Activated CD4-positive, alpha-beta T cell treated with anti-CD3 and anti-CD28 coated beads, Interleukin-2, amount 50 U/mL, for 16 hours (primary cell): Measurements from ENCODE around the gene NSL1.
"Not testable (repeated sequence)": the region's sequence is repeated elsewhere in the genome, so short reads cannot be mapped to it uniquely, and the experiment has no call there.

ENCODE experiments used
- DNase-seq: peaks from one replicate; pipeline ENCODE4 v3.0.0-alpha.2; 2020

NSL1 gene

DNA sequence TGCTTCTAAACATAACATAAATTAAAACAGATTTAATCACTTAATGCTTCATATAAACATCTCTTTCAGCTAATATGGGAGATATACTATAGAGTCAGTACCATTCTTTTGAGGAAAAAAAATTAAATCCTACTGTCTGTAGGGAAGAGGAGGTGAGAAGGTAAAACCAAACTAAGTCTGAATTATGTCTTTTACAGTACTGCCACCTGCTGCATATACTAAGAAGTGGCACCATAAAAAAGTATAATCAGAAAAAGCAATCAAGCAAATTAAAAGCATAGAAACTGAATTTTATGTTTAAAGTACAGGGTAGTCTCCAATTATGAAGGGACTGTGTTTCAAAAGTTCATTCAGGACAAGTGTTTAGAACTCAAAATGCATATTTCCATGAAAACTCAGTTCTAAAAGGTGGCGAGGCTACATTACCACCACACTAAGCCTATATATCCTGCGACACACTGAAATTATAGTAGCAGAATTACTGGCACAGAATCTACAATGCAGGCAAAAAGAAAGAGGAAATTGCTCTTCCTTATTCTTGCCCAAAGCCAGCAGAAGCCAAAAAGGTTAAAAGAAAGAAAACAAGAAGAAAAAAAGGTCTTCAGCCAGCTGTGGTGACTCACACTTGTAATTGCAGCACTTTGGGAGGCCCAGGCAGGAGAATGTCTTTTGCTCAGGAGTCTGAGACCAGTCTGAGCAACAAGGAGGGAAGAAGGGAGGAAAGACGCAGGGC, 9.0 kb downstream of the NSL1 start:
- DNase-seq = no peak

DNA sequence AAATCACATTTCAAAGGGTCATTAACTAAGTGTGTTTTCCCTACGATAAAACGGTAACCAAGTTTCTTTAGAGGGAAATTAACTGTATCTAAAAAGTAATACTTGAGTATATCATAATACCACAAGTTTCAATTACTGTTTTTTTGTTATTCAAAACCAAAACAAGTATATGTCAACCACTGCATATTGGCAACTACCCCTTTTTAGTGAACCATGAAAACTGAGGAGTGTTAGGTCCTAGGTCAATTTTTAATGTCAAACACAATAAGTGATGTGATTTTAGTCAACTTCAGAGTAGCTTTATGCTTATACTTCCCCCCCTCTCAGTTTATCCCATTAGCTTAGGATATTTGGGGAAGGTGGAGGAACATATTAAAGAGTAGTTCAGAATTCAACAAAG, 10.4 kb downstream of the NSL1 start:
- no peak for DNase-seq

DNA sequence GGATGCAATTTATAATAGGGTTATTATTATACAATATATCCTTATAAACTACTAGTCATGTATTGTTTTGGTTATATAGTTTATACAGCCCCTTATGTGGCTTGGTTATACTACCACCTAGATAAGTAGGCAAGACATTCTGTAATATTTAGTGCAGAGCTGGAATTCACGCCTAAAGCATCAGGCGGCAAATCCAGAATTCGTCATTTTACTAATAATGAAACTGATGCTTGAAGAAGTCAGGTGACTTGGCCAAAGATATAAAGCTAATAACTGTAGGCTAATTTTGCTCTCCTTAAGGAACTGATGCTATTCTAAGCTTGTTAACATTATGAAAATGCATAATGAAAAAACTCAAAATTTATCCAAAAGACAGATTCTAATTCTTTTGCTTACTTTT, 10.8 kb downstream of the NSL1 start:
- no peak for DNase-seq

DNA sequence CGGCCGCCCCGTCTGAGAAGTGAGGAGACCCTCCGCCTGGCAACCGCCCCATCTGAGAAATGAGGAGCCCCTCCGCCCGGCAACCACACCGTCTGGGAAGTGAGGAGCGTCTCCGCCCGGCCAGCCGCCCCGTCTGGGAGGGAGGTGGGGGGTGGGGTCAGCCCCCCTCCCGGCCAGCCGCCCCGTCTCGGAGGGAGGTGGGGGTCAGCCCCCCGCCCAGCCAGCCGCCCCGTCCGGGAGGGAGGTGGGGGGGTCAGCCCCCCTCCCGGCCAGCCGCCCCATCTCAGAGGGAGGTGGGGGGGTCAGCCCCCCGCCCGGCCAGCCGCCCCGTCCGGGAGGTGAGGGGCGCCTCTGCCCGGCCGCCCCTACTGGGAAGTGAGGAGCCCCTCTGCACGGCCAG, 12.5 kb downstream of the NSL1 start:
- DNase-seq = not testable (repeated sequence)

DNA sequence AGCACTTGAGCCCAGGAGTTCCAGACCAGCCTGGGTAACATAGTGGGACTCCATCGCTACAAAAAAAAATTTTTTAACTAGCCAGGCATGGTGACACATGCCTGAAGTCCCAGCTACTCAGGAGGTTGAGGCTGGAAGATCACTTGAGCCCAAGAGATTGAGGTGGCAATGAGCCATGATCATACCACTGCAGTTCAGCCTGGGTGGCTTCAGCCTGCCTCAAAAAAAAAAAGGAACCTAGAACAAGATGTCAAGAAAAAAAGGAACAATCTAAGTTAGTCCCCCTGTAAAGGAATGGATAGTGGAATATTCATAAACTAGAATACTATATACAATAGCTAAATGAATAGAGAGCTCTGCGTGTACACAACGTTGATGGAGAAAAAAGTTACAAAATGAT, 14.4 kb downstream of the NSL1 start:
- DNase-seq = no peak

DNA sequence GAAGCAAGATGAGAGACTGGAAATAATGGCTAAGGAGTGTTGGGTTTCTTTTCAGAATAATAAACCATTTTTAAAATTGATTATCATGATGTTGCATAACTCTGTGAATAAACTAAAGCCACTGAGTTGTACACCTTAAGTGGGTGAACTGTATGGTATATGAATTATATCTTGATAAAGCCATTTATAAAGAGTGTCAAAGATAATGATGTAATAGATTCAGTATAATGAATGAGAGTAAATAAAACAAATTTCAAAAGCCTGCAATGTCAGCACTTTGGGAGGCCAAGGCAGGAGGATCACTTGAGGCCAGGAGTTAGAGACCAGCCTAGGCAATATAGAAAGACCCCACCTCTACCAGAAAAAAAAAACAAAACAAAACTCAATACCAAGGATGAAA, 16.3 kb downstream of the NSL1 start:
- no peak for DNase-seq

DNA sequence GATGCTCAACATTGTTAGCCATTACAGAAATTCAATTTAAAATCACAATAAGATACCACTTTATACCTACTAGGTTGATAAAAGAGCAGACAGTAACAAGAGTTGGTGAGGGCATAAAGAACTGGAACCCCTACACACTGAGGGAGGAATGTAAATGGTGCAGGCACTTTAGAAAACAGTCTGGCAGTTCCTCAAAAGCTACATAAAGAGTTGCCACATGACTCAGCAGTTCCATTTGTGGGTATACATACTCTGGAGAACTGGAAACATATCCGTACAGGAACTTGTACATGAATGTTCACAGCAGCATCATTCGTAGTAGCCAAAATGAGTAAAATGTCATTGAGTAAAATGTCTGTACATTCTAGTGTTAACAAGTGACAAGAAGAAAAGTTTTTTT, 17.0 kb downstream of the NSL1 start:
- DNase-seq = no peak

DNA sequence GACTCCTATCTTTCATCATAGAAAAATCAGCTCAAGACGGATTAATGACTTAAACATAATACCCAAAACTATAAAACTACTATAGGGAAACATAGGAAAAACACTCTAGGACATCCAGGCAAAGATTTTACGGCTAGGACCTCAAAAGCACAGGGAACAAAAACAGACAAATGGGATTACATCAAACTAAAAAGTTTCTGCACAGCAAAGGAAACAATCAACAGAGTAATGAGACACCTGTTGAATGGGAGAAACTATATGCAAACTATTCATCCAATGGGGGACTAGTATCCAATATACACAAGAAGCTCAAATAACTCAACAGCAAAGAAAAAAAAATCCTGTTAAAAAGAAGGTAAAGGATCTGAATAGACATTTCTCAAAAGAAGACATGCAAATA, 18.6 kb downstream of the NSL1 start:
- DNase-seq = no peak

DNA sequence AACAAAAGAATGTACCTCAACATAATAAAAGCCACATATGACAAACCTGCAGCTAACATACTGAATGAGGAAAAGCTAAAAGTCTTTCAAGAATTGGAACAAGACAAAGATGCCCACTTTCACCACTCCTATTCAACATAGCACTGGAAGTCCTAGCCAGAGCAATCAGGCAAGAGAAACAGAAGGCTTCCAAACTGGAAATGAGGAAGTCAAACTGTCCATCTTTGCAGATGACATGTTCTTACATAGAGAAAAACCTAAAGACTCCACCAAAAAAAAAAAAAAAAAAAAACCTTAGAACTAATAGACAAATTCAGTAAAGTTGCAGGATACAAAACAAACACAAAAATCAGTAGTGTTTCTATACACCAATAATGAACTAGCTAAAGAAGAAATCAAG, 20.2 kb downstream of the NSL1 start:
- no peak for DNase-seq

DNA sequence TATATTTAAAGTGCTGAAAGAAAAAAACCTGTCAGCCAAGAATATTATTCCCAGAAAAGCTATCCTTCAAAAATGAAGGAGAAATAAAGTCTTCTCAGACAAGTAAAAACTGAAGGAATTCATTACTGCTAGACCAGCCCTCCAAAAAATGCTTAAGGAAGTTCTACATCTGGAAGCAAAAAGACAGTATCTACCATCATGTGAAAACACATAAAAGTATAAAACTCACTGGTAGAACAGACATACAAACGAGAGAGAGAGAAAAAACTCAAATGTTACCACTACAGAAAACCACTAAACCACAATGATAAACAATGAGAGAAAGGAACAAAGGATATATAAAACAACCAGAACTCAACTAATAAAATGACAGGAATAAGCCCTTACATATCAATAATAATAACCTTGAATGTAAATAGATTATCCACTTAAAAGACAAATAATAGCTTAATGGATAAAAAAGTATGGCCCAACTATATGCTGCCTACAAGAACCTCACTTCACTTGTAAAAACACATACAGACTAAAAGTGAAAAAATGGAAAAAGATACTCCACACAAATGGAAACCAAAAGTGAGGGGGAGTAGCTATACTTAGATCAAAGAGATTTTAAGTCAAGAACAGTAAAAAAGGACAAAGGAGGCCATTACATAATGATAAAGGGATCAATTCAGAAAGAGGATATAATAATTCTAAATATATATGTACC, 22.0 kb downstream of the NSL1 start:
- DNase-seq = peak; percentile 68

DNA sequence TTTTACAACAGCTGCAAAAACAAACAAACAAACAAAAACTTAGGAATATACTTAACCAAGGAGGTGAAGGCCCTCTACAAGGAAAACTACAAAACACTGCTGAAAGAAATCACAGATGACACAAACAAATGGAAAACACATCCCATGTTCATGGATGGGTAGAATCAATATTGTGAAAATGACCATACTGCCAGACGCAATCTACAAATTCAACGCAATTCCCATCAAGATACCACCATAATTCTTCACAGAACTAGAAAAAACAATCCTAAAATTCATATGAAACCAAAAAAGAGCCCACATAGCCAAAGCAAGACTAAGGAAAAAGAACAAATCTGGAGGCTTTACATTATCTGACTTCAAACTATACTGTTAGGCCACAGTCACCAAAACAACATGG, 24.8 kb downstream of the NSL1 start:
- DNase-seq = not testable (repeated sequence)

DNA sequence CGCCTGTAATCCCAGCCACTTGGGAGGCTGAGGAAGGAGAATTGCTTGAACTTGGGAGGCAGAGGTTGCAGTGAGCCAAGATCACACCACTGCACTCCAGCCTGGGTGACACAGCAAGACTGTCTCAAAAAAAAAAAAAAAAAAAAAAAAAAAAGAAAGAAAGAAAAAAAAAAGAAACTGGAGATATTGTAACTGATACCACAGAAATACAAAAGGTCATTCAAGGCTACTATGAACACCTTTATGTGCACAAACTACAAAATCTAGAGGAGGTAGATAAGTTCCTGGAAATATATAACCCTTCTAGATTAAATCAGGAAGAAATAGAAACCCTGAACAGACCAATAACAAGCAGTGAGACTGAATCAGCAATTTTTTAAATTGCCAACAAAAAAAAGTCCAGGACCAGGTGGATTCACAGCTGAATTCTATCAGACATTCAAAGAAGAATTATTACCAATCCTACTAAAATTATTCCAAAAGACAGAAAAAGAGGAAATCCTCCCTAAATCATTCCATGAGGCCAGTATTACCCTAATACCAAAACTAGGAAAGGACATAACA, 26.8 kb downstream of the NSL1 start:
- not testable (repeated sequence) for DNase-seq

DNA sequence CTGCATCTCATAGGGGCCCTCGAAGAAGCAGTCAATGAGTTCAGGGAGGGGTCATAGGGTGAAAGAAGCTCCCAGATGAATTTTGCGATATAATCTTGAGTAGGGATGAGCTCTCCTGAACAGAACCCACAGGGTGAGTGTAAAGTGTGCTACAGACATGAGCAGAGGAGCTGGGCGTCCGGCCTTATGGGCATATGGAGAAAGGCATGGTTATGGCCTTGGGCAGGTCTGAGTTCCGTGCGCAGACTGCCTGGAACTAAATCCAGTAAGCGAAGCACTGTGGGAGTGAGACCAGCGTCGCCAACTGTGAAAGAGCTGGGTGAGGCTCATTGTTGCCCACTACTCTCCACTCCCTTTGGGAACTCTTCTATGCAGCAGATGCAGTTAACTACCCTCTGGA, 28.7 kb downstream of the NSL1 start:
- no peak for DNase-seq

DNA sequence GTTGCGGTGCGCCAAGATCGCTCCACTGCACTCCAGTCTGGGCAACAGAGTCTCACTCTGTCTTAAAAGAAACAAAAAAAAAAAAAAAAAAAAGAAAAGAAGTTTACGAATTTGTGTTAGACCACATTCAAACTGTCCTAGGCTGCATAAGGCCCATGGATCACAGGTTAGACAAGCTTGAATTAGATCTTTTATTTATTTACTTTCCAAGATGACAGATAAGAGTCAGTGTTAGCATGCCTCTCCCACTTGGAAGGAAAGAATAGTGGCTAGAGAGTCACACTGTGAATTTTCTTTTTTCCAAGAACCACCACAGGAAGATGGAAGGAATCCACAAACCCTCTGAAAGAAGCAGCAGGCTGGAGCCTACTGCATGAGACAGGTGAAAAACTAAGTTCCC, 29.3 kb downstream of the NSL1 start:
- no peak for DNase-seq

DNA sequence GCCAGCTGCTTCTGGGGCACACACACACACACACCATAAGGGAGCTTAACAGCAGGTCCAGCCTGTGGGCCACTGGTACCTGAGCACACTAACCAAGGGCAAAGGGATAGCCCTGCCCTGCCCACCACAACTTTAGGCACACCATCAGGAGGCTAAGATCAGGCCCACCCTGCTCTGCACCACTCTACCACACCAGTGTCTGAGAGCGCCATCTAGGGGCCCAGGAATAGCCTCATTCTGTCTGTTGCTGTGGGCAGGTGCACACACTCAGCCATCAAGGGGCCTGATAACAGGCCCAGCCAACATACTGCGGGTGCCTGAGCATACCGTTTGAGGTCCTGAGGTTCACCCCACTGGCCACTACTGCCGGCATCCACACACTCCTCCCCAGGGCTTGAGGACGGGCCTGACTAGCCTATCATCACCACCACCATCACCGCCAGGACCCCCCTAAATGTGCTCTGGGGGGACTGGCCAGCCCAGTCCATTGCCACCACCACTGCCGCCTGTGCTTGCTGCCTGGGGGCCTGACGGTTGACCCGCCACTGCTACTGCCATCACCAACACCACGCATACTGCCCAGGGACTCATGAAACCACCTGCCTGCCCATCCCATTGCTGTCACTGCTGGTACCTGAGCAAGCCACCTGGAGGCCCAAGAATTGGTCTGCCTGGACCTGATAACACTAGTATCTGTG, 31.3 kb downstream of the NSL1 start:
- DNase-seq = peak; percentile 66

DNA sequence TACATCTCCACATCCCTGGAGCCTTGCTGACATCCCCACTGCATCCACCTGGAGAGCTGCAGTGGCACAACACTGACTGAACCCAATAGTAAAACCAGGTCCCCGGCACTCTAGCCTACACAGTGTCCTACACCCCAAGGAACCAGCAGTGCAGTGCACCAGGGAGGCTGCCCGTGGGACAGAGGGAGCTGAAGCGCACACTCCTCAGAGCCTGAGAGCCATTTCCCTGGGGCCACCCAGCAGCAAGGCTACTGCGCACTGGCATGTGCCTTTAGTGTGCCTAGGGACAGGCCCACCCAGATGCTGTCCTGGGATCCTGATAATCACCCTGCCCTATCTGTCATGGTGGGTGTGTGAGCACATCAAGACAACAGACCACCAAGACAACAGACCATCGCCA, 31.9 kb downstream of the NSL1 start:
- DNase-seq = no peak

DNA sequence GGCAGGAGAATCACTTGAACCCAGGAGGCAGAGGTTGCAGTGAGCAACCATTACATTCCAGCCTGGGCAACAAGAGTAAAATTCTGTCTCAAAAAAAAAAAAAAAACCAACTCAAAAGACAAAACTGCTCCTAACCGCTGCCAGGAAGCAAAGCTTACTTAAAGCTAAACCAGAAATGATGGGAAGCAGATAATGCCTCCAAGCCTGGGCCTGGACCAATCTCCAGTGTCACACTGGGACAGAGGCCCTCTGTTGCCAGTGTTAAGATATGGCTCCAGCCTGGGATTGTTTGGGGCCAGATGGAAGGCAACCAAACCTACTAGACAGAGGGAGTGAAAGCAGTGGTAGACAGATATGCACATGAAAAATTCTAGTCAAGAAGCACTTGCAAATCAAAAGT, 36.9 kb downstream of the NSL1 start:
- no peak for DNase-seq

DNA sequence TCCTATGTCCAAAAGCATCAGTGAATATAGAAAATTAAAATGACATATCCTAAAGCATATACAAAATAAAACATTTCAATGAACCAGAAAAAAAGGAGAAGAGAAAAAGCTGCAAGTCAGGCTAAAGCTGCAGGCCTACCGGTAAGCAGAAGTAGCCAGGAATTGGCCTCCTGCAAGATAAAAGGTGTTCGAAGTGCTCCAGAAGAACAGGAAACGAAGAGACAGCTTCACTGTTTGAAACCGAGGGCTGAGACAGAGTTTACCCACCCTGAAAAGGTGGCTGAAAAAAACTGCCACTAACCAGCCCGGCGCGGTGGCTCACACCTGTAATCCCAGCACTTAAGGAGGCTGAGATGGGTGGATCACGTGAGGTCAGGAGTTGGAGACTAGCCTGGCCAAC, 37.4 kb downstream of the NSL1 start:
- DNase-seq = peak; percentile 17

DNA sequence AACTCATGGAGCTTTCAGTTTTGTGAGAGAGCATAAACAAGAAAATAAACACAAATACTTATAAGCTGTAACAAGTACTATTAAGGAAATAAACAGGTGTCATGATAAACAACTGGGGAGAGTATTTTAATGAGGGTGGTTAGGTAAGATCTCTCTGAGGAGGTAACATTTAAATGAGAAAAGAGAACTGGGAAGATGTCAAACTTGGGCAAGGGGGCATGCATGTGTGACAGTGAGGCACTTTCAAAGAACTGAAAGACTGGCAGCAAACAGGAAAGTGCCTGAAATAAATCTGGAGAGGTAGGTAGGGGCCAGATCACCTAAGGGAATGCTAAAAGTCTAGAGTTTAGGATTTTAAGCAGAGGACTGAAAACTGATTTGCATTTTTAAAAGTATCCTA, 37.8 kb downstream of the NSL1 start:
- DNase-seq = no peak

DNA sequence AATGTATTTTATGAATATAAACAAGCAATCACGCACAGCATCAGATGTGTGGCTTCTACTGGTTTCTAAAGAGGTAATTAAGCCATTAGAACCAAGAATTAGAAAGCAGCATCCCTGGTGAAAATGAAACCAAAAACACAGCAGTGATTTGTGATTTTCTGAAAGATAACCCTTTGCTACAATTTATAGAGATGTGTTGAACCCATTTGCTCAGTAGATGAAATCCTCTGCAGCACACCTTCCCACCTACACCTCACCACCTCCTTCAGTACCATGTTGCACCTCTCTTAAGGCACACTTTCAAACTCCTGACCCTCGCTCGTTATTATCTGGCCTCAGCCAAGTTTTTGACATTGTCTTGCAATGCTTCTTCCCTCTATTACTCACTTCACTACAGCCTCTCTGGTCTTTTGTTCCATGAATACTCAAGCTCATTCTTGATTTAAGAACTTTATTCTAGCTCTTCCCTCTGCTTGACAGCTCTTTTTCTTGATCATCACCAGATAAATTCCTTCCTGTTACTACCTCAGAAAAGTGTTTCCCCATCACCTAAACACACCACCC, 38.6 kb downstream of the NSL1 start:
- DNase-seq = peak; percentile 59

DNA sequence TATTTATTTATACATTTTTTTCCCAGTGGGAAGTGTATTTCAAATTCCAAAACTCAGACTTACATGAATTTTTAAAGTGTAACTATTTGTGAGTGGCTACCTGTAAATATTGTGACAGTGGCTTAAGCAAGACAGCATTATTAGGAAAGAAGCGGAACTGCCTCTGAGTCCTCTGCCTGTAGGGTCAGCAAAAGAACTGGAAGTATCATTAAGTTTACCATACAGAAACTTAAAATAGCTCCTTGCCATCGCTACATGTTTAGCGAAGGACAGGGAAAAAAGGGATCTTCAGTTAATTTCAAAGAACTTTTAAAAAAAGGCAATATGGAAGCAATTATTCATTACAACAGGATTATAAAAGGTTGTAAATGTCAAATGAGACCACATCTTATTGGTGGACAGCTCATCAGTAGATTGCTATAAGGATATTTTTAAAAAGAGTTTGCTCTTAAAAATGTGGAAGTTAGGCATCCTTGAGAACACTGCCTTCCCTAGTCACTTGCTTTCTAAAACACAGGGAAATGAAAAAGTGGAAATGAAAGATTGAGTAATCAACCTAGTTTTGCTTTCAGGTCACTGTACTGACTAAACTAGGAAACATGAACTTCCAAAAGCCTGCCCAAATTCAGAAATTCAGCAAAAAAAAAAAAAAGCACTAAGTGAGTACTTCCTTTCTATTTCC, 39.2 kb downstream of the NSL1 start:
- DNase-seq = no peak

DNA sequence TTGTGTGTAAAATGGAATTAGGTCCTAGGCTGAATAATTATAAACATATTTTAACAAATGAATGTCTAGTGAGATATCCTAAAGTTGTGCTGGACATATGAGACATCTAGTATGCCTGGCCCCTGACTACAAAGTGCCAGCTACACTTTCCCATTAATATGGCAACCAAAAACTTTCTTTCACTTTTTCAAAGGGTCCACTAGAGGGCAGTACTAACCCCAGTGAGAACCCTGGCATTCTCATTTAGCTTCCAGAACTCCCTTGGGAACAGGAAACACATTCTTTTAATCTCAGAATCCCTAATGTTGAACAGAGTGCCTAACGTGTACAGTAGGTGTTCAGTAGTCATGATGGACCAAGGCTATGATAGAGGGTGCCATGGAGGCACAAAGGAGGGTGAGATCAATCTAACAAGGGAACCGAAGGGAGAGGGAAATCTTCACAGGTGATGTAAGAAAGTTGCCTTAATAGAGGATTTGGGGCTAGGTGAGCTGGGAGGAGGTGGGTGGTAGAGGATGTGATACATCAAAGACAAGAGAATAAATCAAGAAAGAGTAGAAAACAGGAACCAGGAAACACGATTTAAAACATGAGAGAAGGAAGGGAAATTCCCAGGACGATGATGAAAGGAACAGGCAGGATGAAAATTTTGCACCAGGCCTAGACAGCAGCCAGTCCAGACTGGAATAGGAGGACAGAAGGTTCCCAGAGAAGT, 41.6 kb downstream of the NSL1 start:
- peak; percentile 39 for DNase-seq
